ENCODE measurements around the gene REXO5. TPM values are rescaled to one million over a fixed set of nuclear protein-coding genes. Genes with fewer than 3 reads are reported as not detected.

REXO5 gene
- total and polyA plus RNA-seq, 4 donors, result 10.8 to 12.7 (median 11.5) TPM

DNA sequence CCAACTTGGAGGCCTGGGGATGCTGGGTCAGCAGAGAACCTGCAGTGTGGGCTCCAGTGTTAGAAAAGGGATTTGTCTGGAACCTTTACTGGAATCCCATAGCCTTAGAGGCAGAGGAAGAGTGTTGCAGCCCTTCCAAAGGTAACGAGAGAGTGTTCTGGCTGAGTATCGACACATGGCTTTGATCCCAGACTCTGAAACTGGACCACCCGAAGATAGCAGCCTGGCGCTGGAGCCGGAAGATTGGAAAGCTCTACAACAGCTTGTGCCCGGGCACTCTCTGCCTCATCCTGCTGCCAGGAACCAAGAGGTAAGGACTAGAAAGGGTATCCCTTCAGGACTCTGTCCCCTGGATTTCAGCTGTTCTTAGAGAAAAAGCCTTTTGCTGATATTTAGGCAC is 39.7 kb downstream of the REXO5 start:
- H3K27me3 ChIP-seq (ENCODE audit: control insufficient read depth, insufficient read depth, low read length), result no peaks in the 10 kb centered on the region
- no peaks in the 10 kb centered on the region for H3K4me1 ChIP-seq (ENCODE audit: control insufficient read depth, insufficient read depth, low read length)
- H3K36me3 ChIP-seq (ENCODE audit: control insufficient read depth, insufficient read depth, low read length), result peaks cover 13% of the 10 kb centered on the region
- WGBS (ENCODE audit: insufficient coverage), result 84% methylated on average over 6 of the region's 6 CpGs
- H3K9me3 ChIP-seq (ENCODE audit: control insufficient read depth, insufficient read depth, low read length), result no peaks in the 10 kb centered on the region
- H3K27ac ChIP-seq (ENCODE audit: low read depth, low read length), result no peak overlapping the region
- no peak overlapping the region for H3K4me3 ChIP-seq (ENCODE audit: low read depth, low read length)
- peak in 1 of 6 donors; percentile 33 for DNase-seq (ENCODE audit: low read depth in 4 of 6, low spot score in 6 of 6)

DNA sequence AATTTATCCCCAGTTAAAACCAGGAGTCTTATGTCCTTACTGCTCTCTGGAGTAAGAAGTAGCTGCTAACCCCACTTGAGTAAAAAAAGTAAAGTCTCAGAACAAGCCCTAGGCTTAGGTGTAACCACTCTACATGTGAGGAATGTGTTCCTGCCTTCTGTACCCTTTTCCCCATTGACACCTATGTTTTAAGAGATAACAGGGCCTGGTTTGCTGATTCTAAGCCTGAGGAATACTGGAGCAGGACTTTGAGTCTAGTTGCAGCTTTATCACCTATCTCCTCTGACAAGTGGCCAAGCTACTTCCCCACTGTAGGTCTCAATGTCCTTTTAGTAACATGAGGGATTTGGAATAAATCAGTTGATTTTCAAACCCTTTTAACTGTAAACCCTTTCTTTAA is 40.2 kb downstream of the REXO5 start:
- peaks cover under 1% of the 10 kb centered on the region for H3K4me1 ChIP-seq (ENCODE audit: control insufficient read depth, insufficient read depth, low read length)
- no peak for DNase-seq (ENCODE audit: low read depth in 4 of 6, low spot score in 6 of 6)
- H3K27ac ChIP-seq (ENCODE audit: low read depth, low read length), result no peak overlapping the region
- H3K36me3 ChIP-seq (ENCODE audit: control insufficient read depth, insufficient read depth, low read length), result peaks cover 13% of the 10 kb centered on the region
- no peak overlapping the region for H3K4me3 ChIP-seq (ENCODE audit: low read depth, low read length)
- no peaks in the 10 kb centered on the region for H3K9me3 ChIP-seq (ENCODE audit: control insufficient read depth, insufficient read depth, low read length)
- H3K27me3 ChIP-seq (ENCODE audit: control insufficient read depth, insufficient read depth, low read length), result no peaks in the 10 kb centered on the region

DNA sequence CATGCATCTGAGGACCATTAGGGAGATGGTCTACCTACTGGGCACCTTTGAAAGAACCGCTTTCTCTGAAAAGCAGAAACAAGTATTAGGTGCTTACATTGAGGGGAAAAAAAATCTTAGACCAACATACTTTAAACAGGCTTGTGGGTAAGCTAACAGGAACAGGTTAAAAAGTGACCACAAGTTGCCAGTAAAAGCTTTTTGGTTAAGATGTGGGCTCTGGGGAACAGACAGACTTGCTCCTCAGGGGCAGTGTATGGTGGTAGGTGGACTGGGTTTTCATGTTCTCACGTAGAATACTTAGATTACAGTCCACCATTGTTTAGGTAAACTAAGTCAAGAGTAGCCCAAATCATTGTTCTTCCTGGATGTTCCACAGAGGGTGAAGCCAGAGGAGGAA is 41.2 kb downstream of the REXO5 start:
- no peak overlapping the region for H3K4me3 ChIP-seq (ENCODE audit: low read depth, low read length)
- H3K4me1 ChIP-seq (ENCODE audit: control insufficient read depth, insufficient read depth, low read length), result peaks cover 4% of the 10 kb centered on the region
- H3K36me3 ChIP-seq (ENCODE audit: control insufficient read depth, insufficient read depth, low read length), result peaks cover 13% of the 10 kb centered on the region
- no peak for DNase-seq (ENCODE audit: low read depth in 4 of 6, low spot score in 6 of 6)
- no peaks in the 10 kb centered on the region for H3K9me3 ChIP-seq (ENCODE audit: control insufficient read depth, insufficient read depth, low read length)
- H3K27me3 ChIP-seq (ENCODE audit: control insufficient read depth, insufficient read depth, low read length), result no peaks in the 10 kb centered on the region
- WGBS (ENCODE audit: insufficient coverage), result 80% methylated on average over 1 of the region's 2 CpGs
- no peak overlapping the region for H3K27ac ChIP-seq (ENCODE audit: low read depth, low read length)

DNA sequence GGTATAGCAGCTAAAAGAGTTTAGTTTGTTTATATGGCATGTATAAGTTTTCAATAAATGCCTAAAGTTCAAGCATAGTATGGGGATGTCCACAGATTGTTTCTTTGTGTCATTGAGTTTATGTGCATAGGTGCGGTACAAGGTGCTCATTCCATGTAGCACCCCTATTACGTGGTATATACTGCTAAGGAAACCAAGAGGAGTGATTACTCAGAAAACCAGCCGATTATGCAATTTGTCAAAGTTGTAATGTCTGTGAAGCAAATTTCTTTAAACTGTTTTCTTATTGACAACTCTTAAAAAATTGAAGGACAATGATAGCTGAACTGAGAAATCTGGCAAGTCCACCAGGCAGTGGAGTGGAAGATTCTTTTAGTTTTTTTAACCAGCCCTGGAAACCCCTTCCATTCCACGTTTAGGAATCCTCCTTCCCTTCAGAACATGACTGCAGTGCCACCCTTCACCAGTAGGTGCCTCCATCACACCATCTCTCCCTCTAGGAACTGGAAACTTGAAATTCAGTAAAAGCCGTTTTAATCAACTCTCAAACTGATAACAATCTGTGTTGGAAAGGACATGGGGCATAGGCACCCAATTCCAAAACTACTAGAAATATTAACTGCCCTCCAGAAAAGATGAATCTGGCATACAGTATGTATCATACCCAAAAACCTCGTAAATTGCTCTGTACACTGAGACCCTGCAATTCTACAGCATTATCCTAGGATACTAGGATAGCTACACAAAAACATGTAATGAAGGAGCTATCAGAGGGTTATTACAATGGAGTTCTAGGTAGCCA is 43.5 kb downstream of the REXO5 start:
- Histone ChIP-seq H3K4me3 (ENCODE audit: low read depth, low read length) (no peak overlapping the region), H3K9me3 (ENCODE audit: control insufficient read depth, insufficient read depth, low read length) (no peaks in the 10 kb centered on the region), H3K27me3 (ENCODE audit: control insufficient read depth, insufficient read depth, low read length) (no peaks in the 10 kb centered on the region), H3K4me1 (ENCODE audit: control insufficient read depth, insufficient read depth, low read length) (peaks cover 4% of the 10 kb centered on the region), H3K36me3 (ENCODE audit: control insufficient read depth, insufficient read depth, low read length) (peaks cover 10% of the 10 kb centered on the region), H3K27ac (ENCODE audit: low read depth, low read length) (no peak overlapping the region)
- WGBS (ENCODE audit: insufficient coverage), result no CpG with 5 or more reads among the region's 6 CpGs
- peak; percentile 53 to 92 (median 68) for DNase-seq (ENCODE audit: low read depth in 4 of 6, low spot score in 6 of 6)

DNA sequence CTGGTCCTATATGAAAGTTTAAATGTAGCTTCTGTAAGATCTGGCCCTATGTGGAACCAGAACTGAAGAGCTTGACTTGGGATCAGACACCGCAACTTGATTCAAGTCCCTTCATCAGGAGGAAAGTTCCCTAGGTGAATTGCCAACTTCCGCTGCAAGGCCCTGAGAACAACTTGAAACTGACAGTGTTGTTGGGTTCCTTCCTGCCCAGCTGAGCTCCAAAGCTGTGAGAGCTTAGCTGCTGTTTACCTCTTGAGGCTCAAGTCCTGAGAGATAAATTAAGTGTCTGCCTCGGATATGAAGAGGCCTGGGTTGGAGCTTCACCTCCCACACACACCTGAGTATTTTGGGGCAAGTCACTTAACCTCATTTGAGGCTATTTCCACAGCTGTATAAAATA is 44.7 kb downstream of the REXO5 start:
- peaks cover 4% of the 10 kb centered on the region for H3K4me1 ChIP-seq (ENCODE audit: control insufficient read depth, insufficient read depth, low read length)
- 90% methylated on average over 2 of the region's 3 CpGs for WGBS (ENCODE audit: insufficient coverage)
- no peak for DNase-seq (ENCODE audit: low read depth in 4 of 6, low spot score in 6 of 6)
- H3K36me3 ChIP-seq (ENCODE audit: control insufficient read depth, insufficient read depth, low read length), result peaks cover 9% of the 10 kb centered on the region
- no peak overlapping the region for H3K4me3 ChIP-seq (ENCODE audit: low read depth, low read length)
- H3K9me3 ChIP-seq (ENCODE audit: control insufficient read depth, insufficient read depth, low read length), result no peaks in the 10 kb centered on the region
- peak overlapping the region; percentile 43 for H3K27ac ChIP-seq (ENCODE audit: low read depth, low read length)
- H3K27me3 ChIP-seq (ENCODE audit: control insufficient read depth, insufficient read depth, low read length), result no peaks in the 10 kb centered on the region

DNA sequence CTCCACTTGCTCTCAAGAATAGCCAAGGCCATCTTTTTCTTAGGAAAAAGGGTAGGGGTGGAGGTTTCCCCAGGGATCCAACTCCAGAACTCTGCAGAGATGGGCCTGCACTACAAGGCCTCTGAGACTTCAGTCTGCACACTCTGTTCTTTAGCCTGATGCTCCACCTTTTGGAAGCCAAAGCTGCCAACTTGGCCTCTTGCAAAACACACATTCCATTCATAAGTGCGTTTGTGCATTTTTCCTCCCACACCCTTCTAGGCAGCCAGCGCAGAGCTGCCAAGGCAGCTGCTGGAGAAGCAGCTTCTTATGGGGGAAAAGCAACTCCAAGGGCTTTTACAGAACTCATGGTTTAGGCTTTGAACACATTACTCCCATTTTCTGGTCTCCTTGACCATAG is 45.3 kb downstream of the REXO5 start:
- peak in 1 of 6 donors; percentile 70 for DNase-seq (ENCODE audit: low read depth in 4 of 6, low spot score in 6 of 6)
- Histone ChIP-seq H3K27me3 (ENCODE audit: control insufficient read depth, insufficient read depth, low read length) (no peaks in the 10 kb centered on the region), H3K36me3 (ENCODE audit: control insufficient read depth, insufficient read depth, low read length) (peaks cover 9% of the 10 kb centered on the region), H3K27ac (ENCODE audit: low read depth, low read length) (peak overlapping the region; percentile 43), H3K4me3 (ENCODE audit: low read depth, low read length) (no peak overlapping the region), H3K4me1 (ENCODE audit: control insufficient read depth, insufficient read depth, low read length) (peaks cover 4% of the 10 kb centered on the region), H3K9me3 (ENCODE audit: control insufficient read depth, insufficient read depth, low read length) (no peaks in the 10 kb centered on the region)
- WGBS (ENCODE audit: insufficient coverage), result no CpG with 5 or more reads among the region's 2 CpGs

DNA sequence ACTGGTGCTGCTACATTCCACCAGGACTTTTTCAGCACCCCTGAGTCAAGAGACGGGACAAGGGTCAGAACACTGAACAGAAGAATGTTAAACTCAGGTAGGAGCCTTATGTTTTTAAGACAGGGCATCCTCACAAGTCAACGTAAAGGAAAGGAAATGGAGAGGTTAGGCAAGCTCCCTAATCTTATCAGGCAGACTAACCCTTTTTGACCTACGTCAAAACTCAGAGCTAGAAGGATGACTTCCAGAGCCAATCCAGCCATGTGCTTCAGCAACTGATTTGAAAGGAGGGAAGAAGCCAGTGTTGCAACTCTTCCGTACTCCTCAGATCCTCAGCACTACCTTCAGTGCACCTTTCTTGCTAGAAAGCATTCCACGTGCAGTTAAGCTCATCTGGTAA is 46.8 kb downstream of the REXO5 start:
- WGBS (ENCODE audit: insufficient coverage), result 97% methylated on average over 3 of the region's 5 CpGs
- Histone ChIP-seq H3K27me3 (ENCODE audit: control insufficient read depth, insufficient read depth, low read length) (no peaks in the 10 kb centered on the region), H3K36me3 (ENCODE audit: control insufficient read depth, insufficient read depth, low read length) (peaks cover 6% of the 10 kb centered on the region), H3K9me3 (ENCODE audit: control insufficient read depth, insufficient read depth, low read length) (no peaks in the 10 kb centered on the region), H3K4me1 (ENCODE audit: control insufficient read depth, insufficient read depth, low read length) (peaks cover 4% of the 10 kb centered on the region), H3K4me3 (ENCODE audit: low read depth, low read length) (no peak overlapping the region), H3K27ac (ENCODE audit: low read depth, low read length) (no peak overlapping the region)
- no peak for DNase-seq (ENCODE audit: low read depth in 4 of 6, low spot score in 6 of 6)

DNA sequence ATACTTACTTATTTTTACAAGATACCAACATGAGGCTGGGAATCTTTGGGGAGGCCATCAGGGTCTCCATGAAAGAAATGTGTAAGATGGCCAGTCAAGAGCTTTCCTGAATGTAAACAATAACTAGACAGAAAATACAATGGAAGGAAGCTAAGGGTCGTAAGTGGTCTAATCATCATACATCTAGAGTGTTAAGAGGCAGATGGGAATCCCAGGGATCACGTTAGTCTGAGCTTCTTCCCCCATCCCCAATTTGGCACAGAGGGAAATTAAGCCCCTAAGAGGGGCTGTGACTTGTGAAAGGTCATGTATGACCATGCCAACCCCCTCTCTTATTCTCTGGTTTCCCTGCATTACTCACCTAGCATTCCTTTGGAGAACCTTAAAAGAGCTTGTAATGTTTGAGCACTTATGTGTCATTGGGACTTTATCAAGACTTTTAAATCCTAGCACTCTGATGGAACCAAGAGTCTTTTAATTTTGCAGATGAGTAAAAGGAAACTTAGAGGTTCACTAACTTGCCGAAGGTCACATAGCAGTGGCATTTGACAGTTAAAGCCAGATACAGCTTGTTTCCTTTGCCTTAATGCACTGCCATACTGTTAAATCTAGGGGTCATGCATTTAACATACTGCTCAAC is 47.8 kb downstream of the REXO5 start:
- Histone ChIP-seq H3K9me3 (ENCODE audit: control insufficient read depth, insufficient read depth, low read length) (no peaks in the 10 kb centered on the region), H3K27ac (ENCODE audit: low read depth, low read length) (no peak overlapping the region), H3K27me3 (ENCODE audit: control insufficient read depth, insufficient read depth, low read length) (no peaks in the 10 kb centered on the region), H3K4me3 (ENCODE audit: low read depth, low read length) (no peak overlapping the region), H3K36me3 (ENCODE audit: control insufficient read depth, insufficient read depth, low read length) (peaks cover 6% of the 10 kb centered on the region), H3K4me1 (ENCODE audit: control insufficient read depth, insufficient read depth, low read length) (peaks cover 4% of the 10 kb centered on the region)
- WGBS (ENCODE audit: insufficient coverage), result no CpG with 5 or more reads among the region's 3 CpGs
- no peak for DNase-seq (ENCODE audit: low read depth in 4 of 6, low spot score in 6 of 6)

DNA sequence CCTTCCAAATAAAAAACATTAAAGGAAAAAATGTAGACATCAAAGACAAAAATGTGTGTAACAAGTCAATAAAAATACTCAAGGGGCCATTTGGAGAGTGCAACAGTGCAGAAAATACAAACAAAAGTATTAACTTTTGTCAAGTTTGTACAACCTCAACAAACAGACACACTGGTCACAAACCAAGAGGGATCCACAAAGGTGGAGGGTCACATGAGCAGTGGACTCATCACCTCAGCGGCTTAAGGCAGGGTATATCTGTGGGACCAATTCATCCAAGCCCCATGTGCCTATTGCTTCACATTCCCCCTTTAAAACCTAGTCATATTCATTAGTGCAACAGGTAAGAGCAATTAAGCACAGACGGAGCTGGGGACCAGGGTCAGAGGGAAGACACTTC is 48.6 kb downstream of the REXO5 start:
- Histone ChIP-seq H3K4me3 (ENCODE audit: low read depth, low read length) (no peak overlapping the region), H3K36me3 (ENCODE audit: control insufficient read depth, insufficient read depth, low read length) (peaks cover 6% of the 10 kb centered on the region), H3K9me3 (ENCODE audit: control insufficient read depth, insufficient read depth, low read length) (no peaks in the 10 kb centered on the region), H3K27me3 (ENCODE audit: control insufficient read depth, insufficient read depth, low read length) (no peaks in the 10 kb centered on the region), H3K27ac (ENCODE audit: low read depth, low read length) (no peak overlapping the region), H3K4me1 (ENCODE audit: control insufficient read depth, insufficient read depth, low read length) (peaks cover 8% of the 10 kb centered on the region)
- no CpG with 5 or more reads among the region's 2 CpGs for WGBS (ENCODE audit: insufficient coverage)
- DNase-seq (ENCODE audit: low read depth in 4 of 6, low spot score in 6 of 6), result no peak

DNA sequence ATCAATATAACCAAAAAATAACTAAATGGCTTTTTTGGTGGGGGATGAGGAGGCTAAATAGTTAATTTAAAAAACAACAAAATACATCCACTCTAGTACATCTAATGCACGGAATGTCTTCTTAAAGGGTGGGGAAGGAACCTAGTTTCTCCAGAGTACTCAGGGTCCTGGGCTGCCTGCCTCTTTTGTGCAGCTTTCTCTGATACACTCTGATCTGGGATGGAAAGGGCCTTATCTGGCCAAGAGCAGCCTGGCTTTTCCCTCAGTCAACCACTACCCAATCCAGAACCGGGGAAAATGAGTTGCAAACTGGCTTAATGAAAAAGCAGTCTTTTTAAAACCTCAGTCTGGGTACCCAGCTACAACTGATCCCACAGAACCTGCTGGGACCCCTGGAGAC is 51.0 kb downstream of the REXO5 start:
- no peak for DNase-seq (ENCODE audit: low read depth in 4 of 6, low spot score in 6 of 6)
- peaks cover 9% of the 10 kb centered on the region for H3K36me3 ChIP-seq (ENCODE audit: control insufficient read depth, insufficient read depth, low read length)
- H3K4me1 ChIP-seq (ENCODE audit: control insufficient read depth, insufficient read depth, low read length), result peaks cover 6% of the 10 kb centered on the region
- H3K4me3 ChIP-seq (ENCODE audit: low read depth, low read length), result no peak overlapping the region
- no peaks in the 10 kb centered on the region for H3K9me3 ChIP-seq (ENCODE audit: control insufficient read depth, insufficient read depth, low read length)
- no peak overlapping the region for H3K27ac ChIP-seq (ENCODE audit: low read depth, low read length)
- 80% methylated on average over 1 of the region's 2 CpGs for WGBS (ENCODE audit: insufficient coverage)
- H3K27me3 ChIP-seq (ENCODE audit: control insufficient read depth, insufficient read depth, low read length), result no peaks in the 10 kb centered on the region
